Stimulated activated CD8-positive, alpha-beta memory T cell treated with anti-CD3 and anti-CD28 coated beads, Interleukin-12 subunit alpha, Interleukin-12 subunit beta, amount 100 ng/mL, for 24 hours (primary cell): ENCODE results near the gene ZSCAN18.
A peak's percentile ranks its signal among the peaks of the same experiment; 100 is the strongest.
"Not testable (repeated sequence)": the region's sequence is repeated elsewhere in the genome, so short reads cannot be mapped to it uniquely, and the experiment has no call there.

Experiments
- DNase-seq: peaks from one replicate; pipeline ENCODE4 v3.0.0-alpha.2; 2020; ENCODE audit errors: extremely low read depth

ZSCAN18 gene, protein sequence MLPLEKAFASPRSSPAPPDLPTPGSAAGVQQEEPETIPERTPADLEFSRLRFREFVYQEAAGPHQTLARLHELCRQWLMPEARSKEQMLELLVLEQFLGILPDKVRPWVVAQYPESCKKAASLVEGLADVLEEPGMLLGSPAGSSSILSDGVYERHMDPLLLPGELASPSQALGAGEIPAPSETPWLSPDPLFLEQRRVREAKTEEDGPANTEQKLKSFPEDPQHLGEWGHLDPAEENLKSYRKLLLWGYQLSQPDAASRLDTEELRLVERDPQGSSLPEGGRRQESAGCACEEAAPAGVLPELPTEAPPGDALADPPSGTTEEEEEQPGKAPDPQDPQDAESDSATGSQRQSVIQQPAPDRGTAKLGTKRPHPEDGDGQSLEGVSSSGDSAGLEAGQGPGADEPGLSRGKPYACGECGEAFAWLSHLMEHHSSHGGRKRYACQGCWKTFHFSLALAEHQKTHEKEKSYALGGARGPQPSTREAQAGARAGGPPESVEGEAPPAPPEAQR

DNA sequence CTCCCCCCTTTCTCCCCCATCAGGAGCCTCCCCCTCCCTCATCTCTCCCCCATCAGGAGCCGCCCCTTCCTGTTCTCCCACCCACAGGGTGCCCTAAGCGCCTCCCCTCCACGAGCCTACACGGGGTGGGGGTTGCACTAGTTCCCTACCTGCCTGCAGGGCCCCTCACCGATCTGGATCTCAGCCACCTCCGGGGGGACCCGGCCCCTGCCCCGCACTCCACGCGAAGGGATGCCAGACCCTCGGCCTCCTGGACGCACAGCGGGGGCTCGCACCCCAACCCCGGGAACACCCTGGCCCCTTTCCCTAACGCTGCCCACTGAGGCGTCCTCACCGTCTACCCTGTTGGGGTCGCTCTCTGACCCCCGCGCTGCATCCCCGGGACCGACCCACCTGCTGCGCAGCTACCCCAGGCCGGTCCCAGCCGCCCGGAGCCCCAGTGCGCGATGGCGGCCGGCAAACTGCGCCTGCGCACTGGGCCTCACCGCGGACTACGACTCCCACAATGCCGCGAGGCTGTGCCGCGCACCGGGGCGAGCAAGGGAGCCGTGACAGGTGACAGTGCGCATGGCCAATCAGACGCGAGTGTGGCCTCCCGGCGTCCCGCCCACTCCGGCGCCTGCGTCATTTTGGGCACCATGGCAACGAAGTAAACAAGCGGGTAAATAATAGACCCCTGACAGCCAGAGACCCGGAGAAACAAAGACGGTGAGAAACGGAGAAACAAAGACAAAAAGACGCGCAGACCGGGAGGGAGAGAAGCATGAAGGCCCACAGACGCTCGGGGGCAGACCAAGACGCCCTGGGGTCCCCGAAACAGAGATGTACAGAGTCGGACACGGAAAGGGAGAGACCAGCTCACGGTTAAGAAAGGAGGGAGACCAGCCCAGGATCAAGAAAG, at the start of gene ZSCAN18:
ZSCAN18 (minus strand) TSS at position 451 of the 901 bp plus-strand sequence. CDS start 7,964 bp downstream, outside the sequence.
- peak; percentile 79 for DNase-seq

DNA sequence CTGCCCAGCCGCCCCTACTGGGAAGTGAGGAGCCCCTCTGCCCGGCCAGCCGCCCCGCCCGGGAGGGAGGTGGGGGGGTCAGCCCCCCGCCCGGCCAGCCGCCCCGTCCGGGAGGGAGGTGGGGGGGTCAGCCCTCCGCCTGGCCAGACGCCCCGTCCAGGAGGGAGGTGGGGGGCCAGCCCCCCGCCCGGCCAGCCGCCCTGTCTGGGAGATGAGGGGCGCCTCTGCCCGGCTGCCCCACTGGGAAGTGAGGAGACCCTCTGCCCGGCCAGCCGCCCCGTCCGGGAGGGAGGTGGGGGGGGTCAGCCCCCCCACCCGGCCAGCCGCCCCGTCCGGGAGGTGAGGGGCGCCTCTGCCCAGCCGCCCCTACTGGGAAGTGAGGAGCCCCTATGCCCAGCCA, 49.4 kb upstream of the ZSCAN18 start:
- not testable (repeated sequence) for DNase-seq

DNA sequence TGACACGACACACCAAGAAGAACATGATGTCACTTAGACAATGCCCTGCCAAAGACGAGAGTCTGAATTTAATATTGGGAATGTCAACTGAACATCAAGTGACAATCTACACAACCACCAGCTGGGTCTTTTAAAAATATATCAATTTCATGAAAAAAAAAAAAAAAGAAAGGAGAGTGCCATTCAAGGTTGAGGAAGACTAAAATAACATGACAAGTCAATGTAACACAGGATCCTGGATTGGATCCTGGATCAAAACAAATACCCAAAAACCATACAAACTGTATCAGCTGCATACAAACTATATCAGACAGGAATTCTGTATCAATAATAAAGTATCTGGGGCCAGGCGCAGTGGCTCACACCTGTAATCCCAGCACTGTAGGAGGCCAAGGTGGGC, 47.8 kb upstream of the ZSCAN18 start:
- DNase-seq, result no peak

DNA sequence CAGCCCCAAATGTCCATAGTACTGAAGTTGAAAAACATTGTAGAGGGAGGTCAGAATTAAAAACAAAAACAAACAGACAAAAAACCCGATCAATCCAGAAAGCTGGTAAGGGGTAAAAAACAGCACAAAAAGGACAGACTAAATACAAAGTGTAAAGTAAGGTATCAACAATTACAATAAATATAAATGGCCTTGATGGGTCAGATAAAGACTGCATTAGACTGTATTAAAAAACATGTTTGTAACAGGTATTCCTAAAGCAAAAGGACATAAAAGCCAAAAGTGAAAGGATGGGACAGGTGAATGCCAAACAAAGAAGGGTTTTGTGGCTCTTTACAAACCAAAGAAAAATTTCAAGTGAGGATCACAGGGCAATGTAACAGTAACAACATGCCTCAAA, 36.2 kb upstream of the ZSCAN18 start:
- DNase-seq, result no peak

DNA sequence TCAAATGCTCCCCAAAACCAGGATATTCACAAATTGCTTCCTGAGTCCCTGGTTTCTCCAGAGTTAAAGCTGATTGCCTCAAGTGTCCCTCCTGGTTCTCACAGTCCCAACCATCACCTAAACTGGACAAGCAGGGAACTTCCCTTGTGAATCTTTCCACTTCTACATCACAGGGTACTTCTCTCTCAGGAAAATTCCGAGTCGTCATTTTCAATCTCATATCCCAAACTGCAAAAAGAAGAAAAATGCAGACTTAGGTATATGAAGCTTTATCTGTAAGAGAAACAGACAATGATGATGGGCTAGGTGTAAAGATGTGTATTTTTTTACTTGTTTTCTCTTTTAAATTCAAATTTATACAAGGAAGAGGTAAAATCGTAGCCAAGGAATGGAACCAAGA, 31.3 kb upstream of the ZSCAN18 start:
- no peak for DNase-seq

DNA sequence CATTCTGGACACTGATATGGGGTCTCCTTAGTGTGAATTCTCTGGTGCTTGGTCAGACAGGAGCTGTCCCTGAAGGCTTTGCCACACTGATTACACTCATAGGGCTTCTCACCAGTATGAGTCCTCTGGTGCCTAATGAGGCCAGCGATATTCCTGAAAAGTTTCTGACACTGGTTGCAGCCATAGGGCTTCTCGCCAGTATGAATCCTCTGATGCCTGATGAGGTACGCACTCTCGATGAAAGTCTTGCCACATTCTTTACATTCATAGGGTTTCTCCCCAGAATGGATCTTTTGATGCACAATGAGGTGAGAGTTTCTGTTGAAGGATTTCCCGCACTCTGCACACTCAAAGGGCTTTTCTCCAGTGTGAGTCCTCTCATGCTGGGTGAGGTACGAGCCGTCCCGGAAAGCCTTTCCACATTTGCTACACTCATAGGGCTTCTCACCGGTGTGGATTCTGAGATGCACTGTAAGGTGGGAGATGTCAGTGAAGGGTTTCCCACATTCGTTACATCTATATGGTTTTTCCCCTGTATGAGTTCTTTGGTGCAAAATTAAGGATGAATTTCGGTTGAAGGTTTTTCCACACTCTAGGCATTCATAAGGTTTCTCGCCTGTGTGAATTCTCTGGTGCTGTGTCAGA, 30.1 kb upstream of the ZSCAN18 start:
- no peak for DNase-seq

DNA sequence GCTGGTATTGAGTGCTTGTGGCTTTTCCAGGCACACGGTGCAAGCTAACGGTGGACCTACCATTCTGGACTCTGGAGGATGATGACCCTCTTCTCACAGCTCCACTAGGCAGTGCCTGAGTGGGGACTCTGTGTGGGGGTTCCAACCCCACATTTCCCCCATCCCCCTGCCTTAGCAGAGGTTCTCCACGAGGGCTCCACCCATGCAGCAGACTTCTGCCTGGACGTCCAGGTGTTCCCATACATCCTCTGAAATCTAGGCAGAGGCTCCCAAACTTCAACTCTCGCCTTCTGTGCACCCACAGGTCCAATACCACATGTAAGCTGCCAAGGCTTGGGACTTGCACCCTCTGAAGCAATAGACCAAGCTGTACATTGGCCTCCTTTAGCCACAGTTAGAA, 25.3 kb upstream of the ZSCAN18 start:
- no peak for DNase-seq

DNA sequence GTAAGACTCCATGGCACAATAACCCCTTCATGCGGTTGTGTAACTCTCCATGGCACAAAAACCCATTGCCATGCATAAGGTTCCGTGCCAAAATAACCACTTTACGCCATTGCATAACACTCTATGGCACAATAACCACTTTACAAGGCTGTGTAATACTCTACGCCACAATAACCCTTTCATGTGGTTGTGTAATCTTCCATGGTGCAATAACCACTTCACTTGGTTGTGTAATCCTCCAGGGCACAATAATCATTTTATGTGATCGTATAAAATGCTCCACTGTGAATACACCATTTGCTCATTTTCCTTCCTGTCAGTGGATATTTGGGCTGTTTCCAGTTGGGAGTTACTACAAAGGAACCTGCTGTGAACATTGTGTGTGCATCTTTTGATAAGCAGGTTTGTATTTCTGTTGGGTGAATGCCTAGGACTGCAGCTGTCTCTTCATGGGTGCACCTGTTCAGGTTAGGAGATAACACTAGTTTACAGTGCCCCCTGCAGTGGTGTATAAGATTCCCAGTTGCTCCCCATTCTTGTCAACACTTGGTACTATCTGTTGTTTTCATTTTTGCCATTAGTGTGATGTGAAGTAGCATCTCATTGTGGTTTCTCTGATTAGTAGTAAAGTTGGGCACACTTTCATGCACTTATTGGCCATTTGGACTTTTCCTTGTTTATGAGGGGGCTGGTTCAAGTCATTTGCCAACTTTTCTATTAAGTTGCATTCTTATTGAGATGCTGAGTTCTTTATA, 21.1 kb upstream of the ZSCAN18 start:
- no peak for DNase-seq

DNA sequence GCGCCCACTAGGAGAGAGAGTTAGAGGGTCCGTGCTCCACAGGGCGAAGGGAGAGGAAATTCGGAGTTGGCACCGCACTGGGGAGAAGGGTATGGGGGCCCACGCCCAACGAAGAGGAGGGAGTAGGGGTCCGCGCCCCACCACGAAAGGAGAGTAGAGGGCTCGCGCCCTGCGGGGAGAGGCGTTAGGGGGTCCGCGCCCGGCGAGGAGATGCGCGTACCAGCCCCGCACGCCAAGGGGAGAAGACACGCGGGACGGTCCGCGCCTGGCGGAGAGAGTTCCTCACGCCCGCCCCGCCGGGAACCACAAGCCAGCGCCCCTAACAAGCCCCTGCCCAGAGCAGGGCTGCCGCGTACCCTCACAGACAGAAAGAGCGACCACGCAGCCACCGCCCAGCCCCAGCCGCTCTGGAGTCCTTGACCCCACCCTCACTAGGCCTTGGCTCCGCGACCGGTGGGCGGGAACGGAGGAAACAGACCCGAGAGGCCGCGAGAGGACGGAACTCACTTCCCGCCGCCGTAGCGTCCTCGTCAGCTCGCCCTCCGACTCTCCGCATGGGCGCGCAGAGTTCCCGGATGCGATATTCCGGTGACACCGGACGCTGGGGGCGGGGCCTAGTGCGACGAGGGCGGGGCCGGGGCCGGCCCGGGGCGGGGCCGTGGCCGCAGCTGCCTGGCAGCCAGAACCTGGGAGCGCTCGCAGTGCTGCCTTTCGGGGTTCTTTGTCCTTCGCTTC, 20.0 kb upstream of the ZSCAN18 start:
- DNase-seq, result no peak

DNA sequence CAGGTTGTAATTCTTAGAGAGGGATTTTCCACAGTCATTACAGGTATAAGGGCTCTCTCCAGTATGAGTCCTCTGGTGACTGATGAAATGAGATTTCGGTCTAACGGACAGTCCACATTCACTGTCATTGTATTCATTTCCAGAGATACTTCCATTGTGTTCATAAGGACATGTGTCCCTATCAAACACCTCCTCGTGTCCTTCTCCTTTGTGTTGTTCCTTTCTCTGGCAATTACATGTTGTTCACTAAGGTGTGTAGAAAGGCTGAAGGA, 10.5 kb upstream of the ZSCAN18 start:
- no peak for DNase-seq

DNA sequence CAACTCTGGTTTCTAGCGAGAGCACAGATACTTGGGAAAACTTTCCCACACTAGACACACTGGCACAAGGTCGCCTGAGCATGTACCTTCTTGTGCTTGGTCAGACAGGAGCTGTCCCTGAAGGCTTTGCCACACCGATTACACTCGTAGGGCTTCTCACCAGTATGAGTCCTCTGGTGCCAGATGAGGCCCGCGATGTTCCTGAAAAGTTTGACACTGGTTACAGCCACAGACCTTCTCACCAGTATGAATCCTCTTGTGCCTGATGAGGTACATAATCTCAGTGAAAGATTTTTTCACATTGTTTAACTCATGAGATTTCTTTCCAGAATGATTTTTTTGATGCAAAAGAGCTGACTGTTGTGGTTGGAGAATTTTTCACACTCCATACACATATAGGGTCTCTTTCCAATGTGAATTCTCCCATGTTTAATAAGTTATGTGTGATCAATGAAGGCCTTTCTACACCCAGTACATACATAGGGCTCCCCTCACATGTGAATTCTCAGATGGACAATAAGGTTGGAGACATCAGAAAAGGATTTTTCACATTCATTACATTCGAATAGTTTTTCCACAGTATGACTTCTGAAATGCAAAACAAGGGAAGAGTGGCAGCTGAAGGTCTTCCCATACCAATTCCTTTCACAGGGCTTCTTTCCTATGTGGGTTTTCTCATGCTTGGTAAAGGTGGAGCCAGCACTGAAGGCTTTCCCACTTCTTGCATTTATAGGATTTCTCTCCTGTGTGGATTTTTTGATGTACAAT, 9.9 kb upstream of the ZSCAN18 start:
- no peak for DNase-seq

DNA sequence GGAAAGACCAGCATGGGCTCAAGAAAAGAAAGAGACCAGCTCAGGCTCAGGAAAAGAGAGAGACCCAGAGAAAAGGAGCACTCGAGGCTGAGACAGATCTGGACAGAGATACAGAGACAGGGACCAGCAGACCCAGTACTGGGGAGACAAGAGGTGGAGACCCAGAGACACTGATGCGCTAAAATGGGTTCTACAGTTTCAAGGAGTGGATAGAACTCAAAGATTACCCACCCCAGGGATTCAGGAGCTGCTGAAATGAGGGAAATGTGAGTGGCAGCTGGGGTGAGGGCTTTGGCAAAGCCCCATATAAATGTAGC, 609 bp upstream of the ZSCAN18 start:
- DNase-seq, result no peak

DNA sequence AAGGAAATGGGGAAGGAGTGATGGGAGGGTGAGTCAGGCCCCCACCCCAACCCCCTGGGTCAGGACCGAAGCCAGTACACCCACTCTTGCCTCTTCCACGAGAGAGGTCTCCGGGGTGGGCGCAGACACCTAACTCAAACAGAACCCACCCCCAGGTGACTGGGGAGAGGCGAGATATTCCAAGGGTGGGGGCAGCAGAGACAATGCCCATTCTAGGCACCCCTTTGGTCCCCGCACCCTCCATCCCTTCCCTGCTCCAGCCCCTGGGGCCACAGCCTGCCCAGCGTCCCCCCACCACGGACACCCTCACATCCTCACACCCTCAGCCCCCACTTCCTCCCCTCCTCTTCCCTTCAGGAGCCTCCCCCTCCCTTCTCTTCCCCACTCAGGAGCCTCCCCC, 682 bp downstream of the ZSCAN18 start:
- no peak for DNase-seq

DNA sequence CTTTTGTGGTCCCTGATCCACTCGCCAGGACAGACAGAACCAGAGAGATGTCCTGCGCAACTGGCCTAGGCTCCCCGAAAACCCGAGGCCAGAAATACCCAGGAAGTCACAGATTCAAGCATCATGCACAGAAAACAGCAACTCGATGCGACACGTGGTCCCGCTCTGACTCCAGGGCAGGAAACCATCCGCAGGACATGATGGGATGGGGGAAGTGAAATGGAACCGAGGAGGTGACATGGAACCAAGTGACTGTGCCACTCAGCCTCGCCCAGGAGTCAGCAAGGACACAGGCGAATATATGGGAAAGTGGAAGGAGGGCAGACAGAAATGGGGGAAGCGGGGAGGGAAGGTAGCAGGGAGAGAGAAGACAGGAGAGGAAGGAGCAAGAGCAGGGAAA, 1.1 kb downstream of the ZSCAN18 start:
- no peak for DNase-seq

DNA sequence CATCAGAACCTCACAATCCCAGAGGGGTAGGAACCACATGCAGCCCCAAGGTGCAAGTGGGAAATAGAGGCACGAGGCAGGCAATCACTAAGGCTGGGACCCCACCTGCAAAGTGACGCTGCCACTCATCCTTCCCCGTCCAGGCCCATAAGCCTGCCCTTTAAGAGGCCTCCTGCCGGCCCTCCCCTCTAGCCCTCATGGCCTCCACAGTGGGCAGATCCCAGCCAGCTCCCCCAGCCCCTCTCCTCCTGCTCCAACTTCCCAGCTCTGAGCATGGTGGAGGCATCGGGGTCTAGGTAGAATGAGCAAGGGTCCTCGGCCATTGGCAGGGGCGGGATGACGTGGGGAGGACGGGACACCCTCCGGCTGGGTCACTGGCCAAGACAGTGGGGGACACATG, 2.7 kb downstream of the ZSCAN18 start:
- no peak for DNase-seq

DNA sequence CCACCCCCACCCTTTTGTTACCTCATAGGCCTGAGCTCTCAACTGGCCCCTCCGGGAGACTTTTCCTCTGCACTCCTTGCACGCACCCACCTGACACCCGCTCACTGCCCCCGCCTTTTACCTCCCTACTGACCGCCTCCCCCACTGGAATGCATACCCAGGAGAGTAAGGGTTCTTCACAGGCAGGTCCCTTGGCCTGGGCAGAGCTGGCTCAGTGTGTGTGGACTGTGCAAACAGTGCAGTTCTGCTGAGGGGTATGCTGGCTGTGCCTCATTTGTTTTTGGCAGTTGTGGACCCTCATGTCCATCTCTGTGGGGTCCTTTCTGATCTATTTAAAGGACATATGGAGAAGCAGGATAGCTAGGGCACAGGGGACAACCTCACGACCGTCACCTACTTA, 5.0 kb downstream of the ZSCAN18 start:
- DNase-seq, result no peak

DNA sequence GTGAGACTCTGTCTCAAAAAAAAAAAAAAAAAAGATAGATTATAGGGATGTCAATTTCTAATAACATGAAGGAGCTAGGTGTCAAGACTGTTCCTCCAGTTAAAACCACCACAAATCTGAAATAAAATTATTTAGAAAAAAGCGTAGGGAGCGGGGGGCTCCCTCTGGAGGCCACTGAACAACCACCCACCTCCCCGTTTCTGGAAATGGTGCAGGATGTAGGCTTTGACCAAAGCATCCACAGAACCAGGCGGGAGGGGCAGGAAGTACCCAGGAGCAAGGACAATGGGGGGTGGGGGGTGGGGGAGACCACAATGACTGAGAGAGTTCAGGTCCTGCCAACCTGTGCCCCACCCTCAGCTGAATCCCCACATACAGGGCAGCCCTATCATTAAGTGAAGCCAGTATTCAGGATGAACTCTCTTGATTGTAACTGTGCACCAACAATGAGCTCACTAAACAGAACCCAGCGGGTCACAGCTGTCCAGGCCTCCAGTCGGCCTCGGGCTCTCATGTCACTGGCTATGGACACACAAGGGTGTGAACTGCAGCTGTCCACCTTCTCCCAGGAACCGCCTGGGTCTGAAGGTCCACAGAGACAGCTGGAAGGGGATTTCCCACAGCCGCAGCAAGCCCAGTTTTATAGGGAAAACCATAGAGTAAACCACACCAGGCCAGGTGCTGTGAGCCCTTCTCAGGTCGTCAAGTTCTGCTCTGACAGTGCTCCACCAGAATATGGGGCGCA, 6.6 kb downstream of the ZSCAN18 start:
- no peak for DNase-seq

DNA sequence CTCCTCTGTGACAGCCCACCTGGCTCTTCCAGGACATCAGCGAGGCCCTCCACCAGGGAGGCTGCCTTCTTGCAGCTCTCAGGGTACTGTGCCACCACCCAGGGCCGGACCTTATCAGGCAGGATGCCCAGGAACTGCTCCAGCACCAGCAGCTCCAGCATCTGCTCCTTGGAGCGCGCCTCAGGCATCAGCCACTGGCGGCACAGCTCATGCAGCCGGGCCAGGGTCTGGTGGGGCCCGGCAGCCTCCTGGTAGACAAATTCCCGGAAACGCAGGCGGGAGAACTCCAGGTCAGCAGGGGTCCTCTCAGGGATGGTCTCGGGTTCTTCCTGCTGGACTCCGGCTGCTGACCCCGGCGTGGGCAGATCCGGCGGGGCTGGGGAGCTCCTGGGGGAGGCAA, 8.2 kb downstream of the ZSCAN18 start:
- DNase-seq, result no peak

DNA sequence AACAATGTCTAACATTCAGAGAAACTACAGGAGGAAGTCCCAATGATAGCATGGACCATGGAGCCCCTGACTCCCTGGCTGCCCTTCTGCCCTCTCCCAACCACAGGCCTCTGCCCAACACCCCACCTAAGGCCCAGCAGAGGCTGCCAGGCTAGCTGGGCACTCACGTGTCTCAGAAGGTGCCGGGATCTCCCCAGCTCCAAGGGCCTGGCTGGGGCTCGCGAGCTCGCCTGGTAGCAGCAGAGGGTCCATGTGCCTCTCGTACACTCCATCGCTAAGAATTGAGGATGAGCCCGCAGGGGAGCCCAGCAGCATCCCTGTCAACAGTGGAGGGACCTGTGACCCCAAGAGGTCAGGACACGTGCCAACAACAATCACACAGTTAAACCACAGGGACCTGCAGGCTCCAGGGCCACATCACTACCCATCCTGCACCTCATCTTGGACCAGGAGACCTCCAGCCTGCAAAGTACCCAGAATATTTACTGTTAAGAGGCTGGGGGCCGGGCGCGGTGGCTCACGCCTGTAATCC, 9.4 kb downstream of the ZSCAN18 start:
- DNase-seq, result no peak
